ENCODE results near the gene LYZL1.
"Not testable (repeated sequence)": the region's sequence is repeated elsewhere in the genome, so short reads cannot be mapped to it uniquely, and the experiment has no call there.

Gene LYZL1
- 0 reads per million in 4 experiments for total RNA-seq

DNA sequence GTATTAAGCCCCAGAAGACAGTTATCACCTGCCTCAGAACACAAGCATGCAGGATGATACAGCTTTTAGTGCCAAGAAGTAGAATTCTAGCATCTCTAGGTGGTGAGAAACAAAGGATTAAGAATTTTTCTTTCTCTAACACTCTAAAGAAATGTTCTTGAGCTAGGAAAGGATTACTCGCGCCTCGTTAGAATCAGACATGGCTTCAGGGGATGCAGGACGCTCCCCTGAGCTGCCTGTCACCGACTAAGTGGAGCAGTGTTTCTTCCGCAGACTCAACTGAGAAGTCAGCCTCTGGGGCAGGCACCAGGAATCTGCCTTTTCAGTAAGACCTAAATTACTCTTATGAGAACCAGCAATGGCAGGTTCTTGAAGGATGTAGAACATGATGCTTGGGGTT lies at the start of gene LYZL1:
LYZL1 (plus strand) TSS at position 165 of the 400 bp plus-strand sequence. CDS start 2,798 bp downstream, outside the sequence.
- not testable (repeated sequence) for DNase-seq

DNA sequence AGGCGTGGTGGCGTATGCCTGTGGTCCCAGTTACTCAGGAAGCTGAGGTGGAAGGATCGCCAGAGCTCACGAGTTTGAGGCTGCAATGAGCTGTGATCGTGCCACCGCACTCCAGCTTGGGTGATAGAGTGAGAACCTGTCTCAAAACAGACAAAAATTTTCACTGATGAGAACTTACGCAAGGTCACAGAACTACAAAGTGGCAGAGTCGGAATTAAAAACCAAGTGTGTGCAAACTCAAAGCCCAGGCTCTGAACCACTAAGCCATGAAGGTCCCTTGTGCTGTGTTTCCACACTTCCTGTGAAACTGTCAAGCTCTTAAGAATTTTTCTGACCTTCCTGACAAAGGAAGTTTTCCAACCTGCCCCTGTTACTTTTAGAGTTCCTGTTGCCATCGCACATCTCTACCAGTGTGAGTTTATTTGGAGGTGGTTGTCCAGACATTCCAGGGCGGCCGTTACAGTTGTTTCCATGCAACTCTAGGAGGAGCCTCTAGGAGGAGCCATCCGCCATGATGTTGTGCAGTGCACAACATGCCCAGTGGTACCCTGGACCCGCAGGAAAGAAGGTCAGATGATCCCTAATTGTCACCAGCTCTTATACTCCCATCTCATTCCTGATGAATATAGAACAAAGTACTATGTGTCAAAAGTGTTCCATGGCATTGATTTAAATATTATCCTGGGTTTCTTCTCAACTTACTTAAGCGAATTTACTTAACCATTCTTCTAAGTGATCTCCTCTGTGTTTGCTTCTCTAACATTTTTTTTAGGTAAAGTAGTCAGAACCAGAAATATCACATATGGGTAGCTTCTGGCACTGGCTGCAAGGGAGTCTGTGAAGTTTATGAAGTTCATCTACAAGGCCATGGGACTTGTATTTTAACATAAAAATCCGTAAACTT lies 49.0 kb upstream of the LYZL1 start:
- no peak for DNase-seq

DNA sequence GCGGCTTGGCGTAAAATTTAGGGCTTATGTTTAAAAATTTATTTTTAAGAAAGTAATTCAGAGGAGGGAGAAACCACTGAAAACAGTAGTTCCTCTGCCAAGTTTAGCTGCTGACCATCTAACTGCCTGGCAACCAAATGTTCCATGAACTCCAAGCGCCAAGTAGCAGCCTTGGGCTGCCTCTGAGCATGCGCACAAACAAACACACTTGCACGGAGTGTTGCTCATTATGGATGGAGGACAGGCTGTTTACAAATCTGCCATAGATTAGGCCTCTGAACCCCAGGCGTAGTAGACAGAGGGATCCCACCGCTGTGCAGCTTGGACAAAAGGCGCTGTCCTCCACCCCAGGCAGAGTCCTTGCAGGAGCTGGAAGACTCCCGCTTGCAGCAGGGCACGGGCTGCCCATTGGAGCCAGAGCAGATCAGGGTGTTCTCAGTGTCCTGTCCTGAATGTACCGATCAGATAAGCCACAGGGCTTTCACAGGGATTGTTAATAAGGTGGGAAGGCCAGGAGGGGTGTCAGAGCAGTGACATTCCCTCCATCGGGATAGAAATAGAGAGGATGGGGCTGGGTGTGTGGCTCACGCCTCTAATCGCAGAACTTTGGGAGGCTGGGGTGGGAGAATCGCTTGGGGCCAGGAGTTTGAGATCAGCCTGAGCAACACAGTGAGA lies 47.7 kb upstream of the LYZL1 start:
- no peak for DNase-seq

GRCh38 chr10:29241925-29242324 lies 46.9 kb upstream of the LYZL1 start:
- no peak for DNase-seq

- no peak for DNase-seq
Measured at GRCh38 chr10:29243066-29243465, 45.8 kb upstream of the LYZL1 start.

DNA sequence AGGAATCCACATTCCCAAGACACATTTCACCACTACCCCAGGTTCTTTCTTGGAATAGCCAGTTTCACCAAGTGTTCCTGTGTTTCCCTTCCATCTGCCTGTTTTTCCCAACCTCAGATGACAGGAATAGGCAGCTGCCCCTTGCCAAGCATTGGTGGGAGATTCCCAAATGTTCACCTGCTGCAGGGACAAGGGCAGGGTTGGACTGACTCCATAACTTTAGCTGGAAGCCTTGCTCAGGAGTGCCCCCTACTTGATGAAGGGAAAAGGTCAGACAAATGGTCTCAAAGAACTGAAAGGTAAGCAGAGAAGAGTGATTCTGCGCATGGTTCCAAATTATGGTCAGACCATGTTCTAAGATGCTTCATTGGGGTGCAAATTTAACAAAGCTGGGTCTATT lies 45.1 kb upstream of the LYZL1 start:
- DNase-seq, result no peak

DNA sequence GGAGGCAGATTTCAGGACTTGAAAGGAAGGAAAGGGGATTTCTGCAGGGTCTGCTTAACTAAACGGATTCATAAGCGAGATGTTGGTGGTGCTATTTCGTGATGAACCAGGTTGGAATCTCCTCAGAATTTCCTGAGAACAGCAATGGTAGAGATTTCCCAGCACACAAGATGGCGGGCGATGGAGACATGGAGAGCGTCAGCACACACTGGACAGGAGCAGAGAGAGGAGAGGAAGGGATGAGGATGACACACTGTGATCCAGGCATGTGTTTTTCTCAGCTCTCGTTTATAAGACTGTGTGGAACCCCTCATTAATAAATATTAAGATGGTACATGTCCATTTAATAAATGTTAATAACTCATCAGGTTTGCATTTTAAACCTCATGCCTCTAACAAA lies 43.9 kb upstream of the LYZL1 start:
- DNase-seq, result no peak

GRCh38 chr10:29245476-29245875 lies 43.4 kb upstream of the LYZL1 start:
- no peak for DNase-seq

GRCh38 chr10:29246449-29246848 lies 42.4 kb upstream of the LYZL1 start:
- no peak for DNase-seq

- no peak for DNase-seq
Measured at GRCh38 chr10:29248158-29248557, 40.7 kb upstream of the LYZL1 start.

DNA sequence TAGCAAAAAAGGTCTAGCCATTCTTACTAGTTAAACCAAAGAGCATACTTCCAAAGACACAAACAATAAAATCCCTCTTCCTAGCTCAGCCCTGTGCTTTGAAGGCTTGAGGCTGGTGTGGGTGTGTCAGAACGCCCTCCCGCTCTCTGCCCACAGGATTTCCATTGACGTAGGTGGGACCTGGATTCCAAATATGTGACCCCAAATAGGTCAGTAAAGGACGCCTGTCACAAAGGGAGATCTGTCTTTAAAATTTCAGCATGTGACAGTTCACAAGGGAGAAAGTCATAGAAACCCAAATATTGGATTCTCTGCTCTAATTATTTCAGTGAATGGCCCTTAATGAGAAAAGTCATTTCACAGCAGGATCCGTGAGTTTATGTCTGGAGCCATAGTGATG lies 39.9 kb upstream of the LYZL1 start:
- no peak for DNase-seq

DNA sequence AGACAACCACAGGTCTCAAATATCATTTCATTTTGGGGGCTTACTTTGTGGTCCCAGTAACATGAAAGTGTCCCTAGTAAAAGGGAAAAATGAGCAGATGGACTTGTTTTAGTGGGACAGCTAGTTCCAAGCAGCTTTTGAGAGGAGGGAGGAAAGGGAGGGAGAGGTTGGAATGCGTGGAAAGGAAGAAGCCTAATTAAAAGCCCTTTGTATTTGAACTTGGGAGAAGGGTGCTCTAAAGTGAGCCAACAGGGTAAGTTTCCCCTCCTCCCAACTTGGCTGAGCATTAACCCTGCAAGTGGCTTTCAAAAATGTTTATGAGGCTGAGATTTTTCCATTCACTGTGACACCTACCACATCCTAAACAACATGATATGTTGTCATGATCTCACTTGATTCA lies 38.8 kb upstream of the LYZL1 start:
- no peak for DNase-seq

DNA sequence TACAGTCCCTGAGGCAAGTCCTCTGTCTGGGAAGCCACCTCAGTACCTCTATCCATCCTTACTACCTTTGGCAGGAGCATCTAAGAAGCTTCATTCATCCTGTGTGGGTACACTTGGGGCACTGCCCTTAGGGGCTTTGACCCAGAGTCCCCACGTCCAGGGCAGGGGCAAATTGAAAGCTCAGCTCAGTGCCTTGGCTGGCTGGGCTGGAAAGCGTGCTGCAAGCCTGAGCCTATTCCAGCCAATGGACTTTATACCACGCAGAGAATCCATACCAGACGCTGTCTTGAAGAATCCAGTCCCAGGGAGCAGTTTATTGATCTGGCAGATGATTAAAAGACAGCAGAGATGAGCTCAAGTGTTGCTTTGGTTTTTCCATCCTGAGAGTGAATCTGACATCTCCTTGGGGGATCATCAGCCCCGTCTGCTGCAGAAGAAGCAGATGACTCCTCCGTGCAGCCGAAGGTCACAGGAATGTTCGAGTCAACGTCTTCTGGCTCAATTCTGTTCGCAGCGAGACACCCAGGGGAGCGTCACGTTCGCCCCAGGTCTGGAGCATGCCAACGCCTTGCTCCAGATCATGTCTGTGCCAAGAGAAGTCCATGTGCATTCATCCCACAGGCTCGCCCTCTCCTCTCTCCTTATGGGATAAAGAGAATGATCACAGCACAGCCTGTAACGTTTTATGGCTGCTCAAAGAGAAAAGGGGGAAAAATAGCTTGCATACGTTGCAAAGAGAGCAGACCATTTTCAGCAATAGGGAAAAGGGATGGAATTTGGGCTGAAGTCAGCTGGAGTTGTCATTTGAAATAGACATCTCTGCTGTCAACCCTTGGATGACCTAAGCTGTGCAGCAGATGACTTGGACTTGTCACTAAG lies 35.8 kb upstream of the LYZL1 start:
- DNase-seq, result no peak

DNA sequence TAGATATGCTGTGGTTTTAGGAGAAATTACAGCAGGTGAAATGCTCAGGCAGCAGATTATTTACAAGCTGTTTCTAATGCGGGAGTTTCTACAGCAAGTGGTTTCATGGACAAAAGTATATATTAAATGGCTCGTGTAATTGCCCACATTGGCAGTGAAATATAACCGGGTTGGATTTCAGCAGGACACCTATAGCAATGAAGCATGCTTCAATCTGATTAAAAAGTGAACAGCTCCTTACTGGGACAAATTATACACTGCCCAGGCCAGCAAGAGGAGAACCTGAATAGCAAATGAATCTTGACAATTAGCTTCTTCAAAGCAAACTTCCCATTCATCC lies 35.2 kb upstream of the LYZL1 start:
- DNase-seq, result no peak

- DNase-seq, result no peak
Measured at GRCh38 chr10:29254123-29255046, 34.5 kb upstream of the LYZL1 start.

DNA sequence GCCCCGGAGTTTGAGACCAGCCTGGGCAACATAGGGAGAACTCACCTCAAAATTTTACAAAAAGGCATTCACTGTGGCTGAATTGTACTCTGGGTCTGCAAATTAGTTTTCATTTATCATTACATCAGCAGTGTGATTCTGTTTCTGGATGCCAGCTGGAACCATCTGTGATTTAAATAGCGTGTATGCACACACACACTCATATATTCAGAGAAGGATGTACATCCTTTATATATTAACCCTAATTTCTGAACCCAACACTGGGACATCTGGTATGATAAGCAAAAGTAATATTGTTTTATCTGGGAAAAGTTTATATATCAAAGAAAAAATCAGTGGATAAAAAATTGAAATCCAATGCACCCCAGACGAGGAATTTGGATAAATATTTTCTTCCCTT lies 33.8 kb upstream of the LYZL1 start:
- no peak for DNase-seq

DNA sequence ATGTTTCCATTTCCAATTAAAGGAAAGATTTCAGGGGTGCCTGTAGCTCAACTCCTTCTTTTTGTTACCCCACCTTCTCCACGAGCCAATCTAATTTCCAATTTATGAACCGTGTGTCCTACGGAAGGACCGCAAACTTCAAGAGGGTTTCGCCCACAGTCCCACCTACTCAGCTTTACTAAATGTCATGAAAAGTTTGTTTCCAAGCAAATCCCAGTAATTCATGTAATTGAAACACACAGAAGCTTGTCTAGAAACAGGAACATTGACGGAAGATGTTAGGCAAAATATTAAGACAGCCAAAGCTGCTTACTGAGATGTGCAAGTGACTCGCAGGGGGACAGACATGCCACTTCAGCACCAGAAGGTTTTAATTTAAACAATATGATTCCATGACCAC lies 32.9 kb upstream of the LYZL1 start:
- no peak for DNase-seq

- no peak for DNase-seq
Measured at GRCh38 chr10:29256586-29256985, 32.3 kb upstream of the LYZL1 start.

- DNase-seq, result no peak
Measured at GRCh38 chr10:29257106-29257783, 31.6 kb upstream of the LYZL1 start.

DNA sequence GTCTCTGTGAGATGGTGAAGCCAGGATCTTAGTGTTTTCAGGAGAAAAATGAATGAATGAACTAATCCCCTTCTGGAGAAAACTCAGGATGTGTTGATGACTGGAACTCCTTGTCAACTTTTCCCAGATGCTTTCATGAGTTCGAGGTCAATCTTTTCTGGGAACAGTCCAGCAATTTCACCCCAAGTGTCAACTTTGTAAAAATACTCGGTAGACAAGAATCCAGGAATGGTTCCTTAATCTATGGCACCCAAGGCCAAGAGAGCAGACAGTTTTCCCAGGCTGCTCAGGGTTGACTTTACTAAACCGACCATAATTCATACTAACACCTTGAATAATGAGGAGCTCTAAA lies 31.1 kb upstream of the LYZL1 start:
- DNase-seq, result no peak

GRCh38 chr10:29259498-29259897 lies 29.4 kb upstream of the LYZL1 start:
- no peak for DNase-seq

DNA sequence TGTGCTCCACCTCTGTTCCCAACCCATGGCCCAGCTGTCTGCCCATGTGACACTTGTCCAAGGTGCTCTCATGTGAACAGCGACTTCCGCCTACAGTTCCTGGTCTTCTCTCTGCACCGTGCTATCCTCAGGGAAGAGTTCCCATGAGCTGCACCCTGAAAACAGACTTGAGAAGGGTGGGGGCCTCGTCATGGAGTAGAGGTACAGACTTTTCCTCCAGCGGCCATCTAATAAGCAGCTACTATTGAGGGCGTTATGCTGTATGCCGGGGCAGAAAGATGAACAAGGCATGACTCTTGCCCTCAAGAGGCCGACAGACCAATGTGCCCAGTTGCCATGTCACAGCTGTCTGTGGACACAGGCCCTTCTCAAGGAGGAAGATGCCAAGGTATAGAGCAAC lies 25.4 kb upstream of the LYZL1 start:
- no peak for DNase-seq
